ENCODE measurements around the gene PARD6A.

Gene PARD6A

GRCh38 chr16:67654403-67654911 lies 6.3 kb upstream of the PARD6A start:
- DNase-seq = no peak

- DNase-seq = no peak
Observed at GRCh38 chr16:67655363-67655762, 5.4 kb upstream of the PARD6A start.

- no peak for DNase-seq
Observed at GRCh38 chr16:67656344-67657016, 4.3 kb upstream of the PARD6A start.

- no peak for DNase-seq
Observed at GRCh38 chr16:67657017-67657608, 3.6 kb upstream of the PARD6A start.

GRCh38 chr16:67657751-67658518 lies 2.8 kb upstream of the PARD6A start:
- no peak for DNase-seq

- DNase-seq = no peak
Observed at GRCh38 chr16:67658849-67659674, 1.7 kb upstream of the PARD6A start.

- DNase-seq = peak; percentile 82 to 89
Observed at GRCh38 chr16:67659675-67660563, 841 bp upstream of the PARD6A start, which contains the start of gene ACD. Gene ACD (minus strand): TSS chr16:67660260. CDS start chr16:67660220, 40 bp downstream.

- DNase-seq = peak; percentile 23 to 51
Observed at GRCh38 chr16:67661101-67661761, 471 bp downstream of the PARD6A start.

GRCh38 chr16:67661886-67662652 lies 1.3 kb downstream of the PARD6A start:
- DNase-seq = no peak

- DNase-seq = no peak
Observed at GRCh38 chr16:67662653-67663010, 1.9 kb downstream of the PARD6A start.

GRCh38 chr16:67663151-67663876 lies 2.6 kb downstream of the PARD6A start:
- DNase-seq = peak; percentile 21 to 27

GRCh38 chr16:67663877-67664222 lies 3.1 kb downstream of the PARD6A start:
- no peak for DNase-seq

- DNase-seq = no peak
Observed at GRCh38 chr16:67664258-67664657, 3.5 kb downstream of the PARD6A start.

GRCh38 chr16:67664871-67665270 lies 4.1 kb downstream of the PARD6A start:
- no peak for DNase-seq

- DNase-seq = no peak
Observed at GRCh38 chr16:67665598-67665997, 4.8 kb downstream of the PARD6A start.

- peak in 1 of 2 experiments; percentile 30 for DNase-seq
Observed at GRCh38 chr16:67666032-67666551, 5.3 kb downstream of the PARD6A start.

GRCh38 chr16:67666559-67667452 lies 6.0 kb downstream of the PARD6A start, which contains the start of the genes C16orf86 and ENKD1:
Gene C16orf86 (plus strand): TSS chr16:67666814. CDS start chr16:67666971, 157 bp downstream.
Gene ENKD1 (minus strand): TSS chr16:67666750. CDS start chr16:67666442, 308 bp downstream.
- peak; percentile 77 to 88 for DNase-seq

- DNase-seq = no peak
Observed at GRCh38 chr16:67667453-67667816, 6.7 kb downstream of the PARD6A start.
